ENCODE measurements around the gene KLKB1.

The KLKB1 gene

GRCh38 chr4:186193851-186194250 lies 33.5 kb upstream of the KLKB1 start:
- no peak for DNase-seq (ENCODE audit: low spot score)
- Histone ChIP-seq H3K27ac (no peak overlapping the region), H3K4me3 (no peak overlapping the region)
- TF ChIP-seq, protein P1, sequence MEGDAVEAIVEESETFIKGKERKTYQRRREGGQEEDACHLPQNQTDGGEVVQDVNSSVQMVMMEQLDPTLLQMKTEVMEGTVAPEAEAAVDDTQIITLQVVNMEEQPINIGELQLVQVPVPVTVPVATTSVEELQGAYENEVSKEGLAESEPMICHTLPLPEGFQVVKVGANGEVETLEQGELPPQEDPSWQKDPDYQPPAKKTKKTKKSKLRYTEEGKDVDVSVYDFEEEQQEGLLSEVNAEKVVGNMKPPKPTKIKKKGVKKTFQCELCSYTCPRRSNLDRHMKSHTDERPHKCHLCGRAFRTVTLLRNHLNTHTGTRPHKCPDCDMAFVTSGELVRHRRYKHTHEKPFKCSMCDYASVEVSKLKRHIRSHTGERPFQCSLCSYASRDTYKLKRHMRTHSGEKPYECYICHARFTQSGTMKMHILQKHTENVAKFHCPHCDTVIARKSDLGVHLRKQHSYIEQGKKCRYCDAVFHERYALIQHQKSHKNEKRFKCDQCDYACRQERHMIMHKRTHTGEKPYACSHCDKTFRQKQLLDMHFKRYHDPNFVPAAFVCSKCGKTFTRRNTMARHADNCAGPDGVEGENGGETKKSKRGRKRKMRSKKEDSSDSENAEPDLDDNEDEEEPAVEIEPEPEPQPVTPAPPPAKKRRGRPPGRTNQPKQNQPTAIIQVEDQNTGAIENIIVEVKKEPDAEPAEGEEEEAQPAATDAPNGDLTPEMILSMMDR (IDR thresholded peaks at IDR 0.05), result no peak

- DNase-seq (ENCODE audit: low spot score), result no peak
- no peak overlapping the region for H3K4me3 ChIP-seq
- TF ChIP-seq, protein P1 (IDR thresholded peaks at IDR 0.05), result no peak
- H3K27ac ChIP-seq, result no peak overlapping the region
These were observed 31.2 kb upstream of the KLKB1 start for GRCh38 chr4:186196063-186196462.

GRCh38 chr4:186200516-186200915 lies 26.8 kb upstream of the KLKB1 start:
- Histone ChIP-seq H3K4me3 (no peak overlapping the region), H3K27ac (no peak overlapping the region)
- TF ChIP-seq, protein P1 (IDR thresholded peaks at IDR 0.05), result no peak
- DNase-seq (ENCODE audit: low spot score), result no peak

GRCh38 chr4:186201010-186201409 lies 26.3 kb upstream of the KLKB1 start:
- no peak overlapping the region for H3K27ac ChIP-seq
- TF ChIP-seq, protein P1 (IDR thresholded peaks at IDR 0.05), result no peak
- DNase-seq (ENCODE audit: low spot score), result no peak
- H3K4me3 ChIP-seq, result no peak overlapping the region

DNA sequence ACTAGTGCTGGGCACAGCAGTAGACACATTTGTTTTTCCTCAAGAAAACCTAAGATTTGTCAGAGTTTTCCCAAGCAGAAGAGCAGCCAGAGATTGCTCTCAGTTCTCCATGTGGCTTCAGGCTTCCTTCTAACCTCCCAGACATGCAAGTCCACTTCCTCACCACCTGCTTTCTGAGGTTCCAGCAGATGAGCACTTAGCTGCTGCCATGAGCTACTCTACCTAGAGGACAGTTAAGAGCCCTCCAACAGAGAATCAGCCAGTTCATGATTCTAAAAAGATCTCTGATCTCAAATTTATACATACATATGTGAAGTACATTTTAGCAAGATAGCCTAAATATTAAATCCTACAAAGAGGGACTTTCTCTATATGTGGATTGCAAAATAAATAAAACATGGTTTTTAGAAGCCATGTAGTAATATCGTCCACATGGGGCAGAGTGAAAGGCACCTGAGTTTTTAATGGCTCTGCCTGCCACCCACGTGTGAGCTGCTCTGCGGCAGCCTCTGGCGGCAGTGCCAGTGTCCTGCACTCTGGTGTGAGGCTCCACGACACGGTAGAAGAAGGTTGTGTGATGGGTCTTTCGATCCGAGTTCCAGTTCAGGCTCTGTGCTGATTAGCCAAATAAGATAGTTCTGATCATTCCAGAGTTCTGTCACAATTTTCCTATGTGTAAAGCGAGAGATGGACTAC lies 25.6 kb upstream of the KLKB1 start:
- H3K27ac ChIP-seq, result peak overlapping the region in 1 of 2 donors; percentile 1
- no peak overlapping the region for H3K4me3 ChIP-seq
- TF ChIP-seq, protein P1 (IDR thresholded peaks at IDR 0.05), result peak; percentile 25
- DNase-seq (ENCODE audit: low spot score), result no peak

DNA sequence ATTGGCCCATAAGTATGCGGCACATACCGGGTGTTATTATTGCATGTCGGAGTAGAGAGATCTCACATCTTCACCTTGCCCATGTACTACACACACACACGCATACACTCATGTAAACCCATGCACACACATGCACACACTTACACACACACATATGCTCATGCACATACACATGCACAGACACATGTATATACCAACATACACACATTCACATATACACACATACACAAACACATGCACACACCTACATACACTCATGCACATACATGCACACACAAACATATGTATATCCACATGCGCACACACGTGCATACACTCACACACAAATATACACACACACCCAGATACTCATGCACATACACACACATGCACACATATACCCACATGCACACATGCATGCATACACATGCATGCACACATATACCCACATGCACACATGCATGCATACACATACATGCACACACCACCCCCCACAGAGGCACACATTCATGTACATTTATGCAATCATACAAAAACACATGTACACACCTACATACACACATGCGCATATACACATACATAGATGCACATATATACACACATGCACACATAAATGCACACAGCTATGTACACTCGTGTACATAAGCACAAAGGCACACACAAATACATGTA lies 24.7 kb upstream of the KLKB1 start:
- no peak for DNase-seq (ENCODE audit: low spot score)
- Histone ChIP-seq H3K27ac (no peak overlapping the region), H3K4me3 (no peak overlapping the region)
- TF ChIP-seq, protein P1 (IDR thresholded peaks at IDR 0.05), result no peak

DNA sequence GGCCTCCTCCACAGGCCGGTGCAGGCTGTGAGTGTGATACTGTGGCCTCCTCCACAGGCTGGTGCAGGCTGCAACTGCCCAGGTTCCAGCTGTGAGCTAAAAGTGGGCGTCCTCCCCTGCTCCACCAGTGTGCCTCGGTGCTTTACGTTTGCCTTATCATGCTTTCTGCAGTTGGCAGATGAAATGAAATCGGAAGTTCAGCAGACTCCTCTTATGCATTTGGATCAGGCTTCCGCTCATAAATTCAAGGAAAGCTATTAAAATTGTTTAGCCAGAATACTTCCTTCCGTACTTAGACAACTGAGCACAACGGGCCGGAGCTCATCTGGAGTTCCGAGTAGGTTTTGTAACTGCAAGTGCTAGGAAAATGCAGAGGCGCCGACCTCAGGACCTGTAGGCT lies 23.9 kb upstream of the KLKB1 start:
- TF ChIP-seq, protein P1 (IDR thresholded peaks at IDR 0.05), result no peak
- DNase-seq (ENCODE audit: low spot score), result no peak
- no peak overlapping the region for H3K4me3 ChIP-seq
- no peak overlapping the region for H3K27ac ChIP-seq

Data from coronary artery (tissue), 2 donors.